B cell (primary cell): ENCODE measurements around the gene SAMD1. TPM values are rescaled to one million over a fixed set of nuclear protein-coding genes. Genes with fewer than 3 reads are reported as not detected.

Experiments used
- ATAC-seq: fragments of 200-7000 bp; cut with Tn5 transposase; one replicate; pipeline ENCODE4 v1.10.0; 2021; ENCODE audit warnings: low read depth, mild to moderate bottlenecking, moderate number of reproducible peaks, moderate library complexity
- CTCF ChIA-PET: fragments of 350-600 bp; sonication (Branson Sonifier 250); formaldehyde crosslinking; loops from one replicate; lab custom pipeline; 2021; ENCODE audit warnings: antibody characterized with exemption, inconsistent platforms; lab: Charles Lee
- POLR2A ChIA-PET: fragments of 350-600 bp; sonication (Branson Sonifier 250); formaldehyde crosslinking; loops from one replicate; lab custom pipeline; 2021; ENCODE audit warnings: antibody characterized with exemption; lab: Charles Lee
- DNase-seq: peaks from one replicate; pipeline ENCODE4 v3.0.0; 2013
- H2AFZ ChIP-seq: 2 replicates; pipeline ENCODE4 v1.6.1; 2012; ENCODE audit warnings: mild to moderate bottlenecking, low read depth, low read length; ENCODE audit not compliant: insufficient read depth, poor library complexity, severe bottlenecking
- H3K27ac ChIP-seq, 2 donors: 1 replicate in 1 of 2; 2 replicates in 1 of 2; pipeline ENCODE4 v1.5.1; 2012 to 2013; ENCODE audit warnings: low read length in 2 of 2, mild to moderate bottlenecking in 2 of 2, moderate library complexity in 1 of 2
- H3K27me3 ChIP-seq, 4 experiments: fragments of 200-600 bp in 1 of 4; sonication (generic) in 1 of 4; replicated peaks in 1 of 4; 1 replicate in 2 of 4; 2 replicates in 2 of 4; pipeline versions ENCODE4 v1.6.1 to v1.7.0; 2013 to 2016; ENCODE audit warnings: low read length in 3 of 4, mild to moderate bottlenecking in 2 of 4, mixed read lengths in 1 of 4, moderate library complexity in 1 of 4; ENCODE audit not compliant: insufficient read depth in 4 of 4, control insufficient read depth in 3 of 4; ENCODE audit errors: control extremely low read depth in 1 of 4
- H3K36me3 ChIP-seq, 2 experiments: replicated peaks in 1 of 2; 1 replicate in 1 of 2; 2 replicates in 1 of 2; pipeline versions ENCODE4 v1.6.1 to v1.7.1; 2013; ENCODE audit warnings: low read length in 1 of 2; ENCODE audit not compliant: insufficient read depth in 2 of 2, control insufficient read depth in 1 of 2; ENCODE audit errors: control extremely low read depth in 1 of 2, extremely low read depth in 1 of 2
- H3K4me1 ChIP-seq, 2 donors: fragments of 200-600 bp in 1 of 2; sonication (generic) in 1 of 2; 1 replicate in 1 of 2; 2 replicates in 1 of 2; pipeline versions ENCODE4 v1.5.1 to v1.6.1; 2013 to 2017; ENCODE audit warnings: low read length in 2 of 2; ENCODE audit not compliant: control insufficient read depth in 2 of 2, insufficient read depth in 2 of 2
- H3K4me2 ChIP-seq: replicated peaks from 2 replicates; pipeline ENCODE3; 2012; ENCODE audit warnings: mild to moderate bottlenecking, low read depth, low read length; ENCODE audit not compliant: poor library complexity, severe bottlenecking
- H3K4me3 ChIP-seq, 5 experiments: fragments of 200-600 bp in 1 of 5; sonication (generic) in 1 of 5; 1 replicate in 3 of 5; 2 replicates in 2 of 5; pipeline versions ENCODE4 v1.5.1 to v1.7.0; 2011 to 2016; ENCODE audit warnings: low read length in 4 of 5, mild to moderate bottlenecking in 4 of 5, low read depth in 2 of 5, control low read depth in 1 of 5, moderate library complexity in 1 of 5; ENCODE audit not compliant: insufficient read depth in 1 of 5; ENCODE audit errors: control extremely low read depth in 1 of 5, extremely low read depth in 1 of 5
- H3K79me2 ChIP-seq: fragments of 200-600 bp; sonication (generic); one replicate; pipeline ENCODE4 v1.6.0; 2016; ENCODE audit warnings: low read length; ENCODE audit not compliant: control insufficient read depth, insufficient read depth
- H3K9ac ChIP-seq: fragments of 200-600 bp; sonication (generic); 2 replicates; pipeline ENCODE4 v1.6.1; 2017; ENCODE audit warnings: mild to moderate bottlenecking, low read length, moderate library complexity
- H3K9me3 ChIP-seq, 3 donors: one replicate each; pipeline versions ENCODE4 v1.6.1 to v1.7.1; 2013; ENCODE audit warnings: low read length in 2 of 3; ENCODE audit not compliant: control insufficient read depth in 2 of 3, insufficient read depth in 1 of 3; ENCODE audit errors: control extremely low read depth in 1 of 3
- H4K20me1 ChIP-seq: 2 replicates; pipeline ENCODE4 v1.6.0; 2012; ENCODE audit warnings: mild to moderate bottlenecking, low read length; ENCODE audit not compliant: insufficient read depth, control insufficient read depth, poor library complexity, severe bottlenecking
- H3K27ac Mint-ChIP-seq: one replicate; pipeline ENCODE4 v1.8.0; 2021; ENCODE audit warnings: mixed read lengths
- H3K27me3 Mint-ChIP-seq: one replicate; pipeline ENCODE4 v1.8.0; 2021; ENCODE audit warnings: mixed read lengths
- H3K4me1 Mint-ChIP-seq: one replicate; pipeline ENCODE4 v1.8.0; 2021; ENCODE audit warnings: mixed read lengths
- H3K4me3 Mint-ChIP-seq: one replicate; pipeline ENCODE4 v1.8.0; 2021; ENCODE audit warnings: mixed read lengths
- H3K9me3 Mint-ChIP-seq: one replicate; pipeline ENCODE4 v1.8.0; 2022; ENCODE audit warnings: mixed read lengths; ENCODE audit not compliant: insufficient read depth
- CTCF ChIP-seq: fragments of 200-600 bp; IDR thresholded peaks from one replicate; pipeline ENCODE4 v1.8.0; 2022; ENCODE audit warnings: antibody characterized with exemption, mild to moderate bottlenecking
- EZH2 ChIP-seq: IDR thresholded peaks from 2 replicates; pipeline ENCODE4 v1.6.1; 2012; ENCODE audit warnings: borderline replicate concordance, low read depth, mild to moderate bottlenecking, moderate library complexity, low read length; ENCODE audit not compliant: insufficient read depth, poor library complexity, severe bottlenecking
- WGBS: methylation state at CpG from one replicate; pipeline ENCODE4 v1.1.5; 2013; ENCODE audit warnings: missing lambda C conversion rate; ENCODE audit not compliant: insufficient coverage; 5-methylcytosine and 5-hydroxymethylcytosine counted together
- intact Hi-C: fragments of 100-400 bp; cut with micrococcal nuclease; formaldehyde crosslinking; loops from one replicate; pipeline ENCODE4 v1.10.0; 2022
- polyA plus RNA-seq: library from polyadenylated mRNA; depleted of rRNA; stranded (reverse); fragments of >200 nt; gene quantifications from 2 replicates; pipeline ENCODE4 v1.2.3, GENCODE V29; 2012
- total RNA-seq, 2 donors: library from RNA; stranded (reverse); fragments of 120-200 nt in 1 of 2; gene quantifications; 1 replicate in 1 of 2; 2 replicates in 1 of 2; pipeline versions ENCODE4 v1.2.3 to v1.2.4, GENCODE V29; 2013 to 2022

Gene SAMD1
- total and polyA plus RNA-seq, 2 donors (not counting 1 experiment from before 2014, with no cell fraction given) = 17.4 to 39.2 TPM

- ATAC-seq (no peak), DNase-seq (no peak)
- intact Hi-C loops = no loop called here
- Histone ChIP-seq H3K9me3 (peaks cover 0 to 11% (median 2%) of the 10 kb centered on the region in 3 donors), H2AFZ (no peak overlapping the region), H3K27ac (no peak overlapping the region), H4K20me1 (peaks cover 20% of the 10 kb centered on the region), H3K9ac (no peak overlapping the region), H3K4me2 (no peak overlapping the region), H3K4me3 (no peak overlapping the region), H3K36me3 (peaks cover 9 to 44% of the 10 kb centered on the region in 2 experiments), H3K79me2 (no peaks in the 10 kb centered on the region), H3K4me1 (peaks cover 6 to 10% of the 10 kb centered on the region in 2 donors), H3K27me3 (peaks cover 0 to 17% (median 10%) of the 10 kb centered on the region in 4 experiments)
- no peaks in the 10 kb centered on the region for H3K9me3 Mint-ChIP-seq
- TF ChIP-seq CTCF (no peak), EZH2 (no peak)
- peaks cover 8% of the 10 kb centered on the region for H3K4me1 Mint-ChIP-seq
- no peak overlapping the region for H3K4me3 Mint-ChIP-seq
- WGBS = 100% methylated on average over 1 of the region's 3 CpGs
- peaks cover 8% of the 10 kb centered on the region for H3K27me3 Mint-ChIP-seq
- ChIA-PET CTCF (interaction anchor here (0.8 to 2.0 kb wide), 6 partner anchors 9 to 172 kb away, joined by 3 to 8 read pairs (median 3); partner anchors contain the start of gene MISP3), POLR2A (interaction anchor here (0.6 to 0.7 kb wide), 3 partner anchors 8 to 38 kb away, joined by 3 to 6 read pairs (median 5); no protein-coding TSS in a partner anchor)
- H3K27ac Mint-ChIP-seq = no peak overlapping the region
Measured at GRCh38 chr19:14053032-14053431, 37.5 kb downstream of the SAMD1 start.

- POLR2A ChIA-PET = interaction anchor here (0.6 to 0.7 kb wide), 2 partner anchors 9 to 37 kb away, joined by 3 to 6 read pairs; no protein-coding TSS in a partner anchor
- no peak overlapping the region for H3K27ac Mint-ChIP-seq
Measured at GRCh38 chr19:14052470-14052869, 38.1 kb downstream of the SAMD1 start.

More at GRCh38 chr19:14052470-14052869, 38.1 kb downstream of the SAMD1 start:
- H3K36me3 ChIP-seq = peaks cover 9 to 44% of the 10 kb centered on the region in 2 experiments
- H3K27me3 Mint-ChIP-seq = peaks cover 6% of the 10 kb centered on the region
- peaks cover 20% of the 10 kb centered on the region for H4K20me1 ChIP-seq
- H3K9me3 Mint-ChIP-seq = no peaks in the 10 kb centered on the region
- H3K4me1 ChIP-seq = peaks cover 2 to 5% of the 10 kb centered on the region in 2 donors
- H3K27me3 ChIP-seq = peaks cover 0 to 12% (median 6%) of the 10 kb centered on the region in 4 experiments
- no peak for TF ChIP-seq CTCF
- TF ChIP-seq EZH2 = no peak
- no peak overlapping the region for H2AFZ ChIP-seq
- H3K79me2 ChIP-seq = no peaks in the 10 kb centered on the region
- intact Hi-C loops = no loop called here
- H3K9ac ChIP-seq = no peak overlapping the region
- no peak overlapping the region for H3K4me3 Mint-ChIP-seq
- H3K4me2 ChIP-seq = no peak overlapping the region
- DNase-seq (no peak), ATAC-seq (no peak)
- peaks cover 0 to 11% (median 2%) of the 10 kb centered on the region in 3 donors for H3K9me3 ChIP-seq
- H3K27ac ChIP-seq = no peak overlapping the region
- CTCF ChIA-PET = interaction anchor here (0.5 to 2.0 kb wide), 7 partner anchors 9 to 308 kb away, joined by 3 to 8 read pairs (median 3); partner anchors contain the start of gene MISP3
- H3K4me3 ChIP-seq = no peak overlapping the region
- H3K4me1 Mint-ChIP-seq = peaks cover 4% of the 10 kb centered on the region
- WGBS = 97% methylated on average over 4 of the region's 6 CpGs
